Testis (tissue), 2 donors: ENCODE results near the gene EMC10.

Experiments
- CTCF ChIP-seq, 3 experiments: fragments of 450-650 bp in 2 of 3; fragments of 200-600 bp in 1 of 3; sonication (generic) in 1 of 3; IDR thresholded peaks; one replicate each; pipeline ENCODE4 v1.5.1; 2016 to 2019; ENCODE audit warnings: antibody characterized with exemption in 3 of 3, mild to moderate bottlenecking in 2 of 3, moderate library complexity in 1 of 3
- POLR2A ChIP-seq: fragments of 450-650 bp; IDR thresholded peaks from one replicate; pipeline ENCODE4 v1.6.1; 2017; ENCODE audit warnings: antibody characterized with exemption, mild to moderate bottlenecking, moderate library complexity

DNA sequence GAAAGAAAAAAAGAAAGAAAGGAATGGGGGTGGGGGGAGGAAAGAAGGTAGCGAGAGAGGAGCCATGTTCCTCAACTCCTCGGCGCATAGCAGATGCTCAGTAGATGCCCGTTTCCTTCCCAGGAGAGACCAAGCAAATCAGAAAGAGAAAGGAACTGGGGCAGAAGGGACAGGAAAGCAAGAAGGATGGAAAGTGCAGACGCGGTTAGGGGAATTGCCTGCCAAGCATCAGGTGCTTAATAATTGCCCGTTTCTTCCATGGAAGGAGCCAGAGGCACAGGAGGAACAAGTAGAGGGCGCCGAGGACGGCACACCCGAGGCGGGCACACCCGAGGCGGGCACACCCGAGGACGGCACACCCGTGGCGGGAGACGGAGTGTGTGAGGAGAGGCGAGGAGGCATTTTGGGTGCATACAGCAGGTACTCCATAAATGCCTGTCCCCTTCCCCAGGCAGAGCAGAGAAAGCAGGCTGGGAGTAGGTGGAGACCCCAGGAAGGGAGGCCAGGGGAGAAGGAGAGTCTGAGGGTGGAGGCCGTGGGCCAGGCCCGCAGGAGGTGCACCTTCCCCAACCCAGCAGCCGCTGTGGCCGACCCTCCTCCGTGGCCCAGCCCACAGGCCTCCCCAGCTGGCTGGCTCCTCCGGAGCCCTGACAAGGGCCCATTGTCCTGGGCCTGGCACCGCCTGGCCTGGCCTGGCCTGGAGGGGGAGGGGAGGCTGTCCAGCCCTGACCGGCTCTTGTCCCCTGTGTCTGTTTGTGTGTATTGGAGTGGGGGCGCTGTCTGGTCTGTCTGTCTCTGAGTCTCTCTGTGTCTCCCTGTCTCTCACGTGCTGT lies 20.1 kb downstream of the EMC10 start:
- TF ChIP-seq CTCF (IDR thresholded peaks at IDR 0.05) (no peak), POLR2A (no peak)
